B cell (primary cell): ENCODE measurements around the gene VANGL1.

ENCODE experiments used
- EZH2 ChIP-seq: IDR thresholded peaks from 2 replicates; pipeline ENCODE4 v1.6.1; 2012; ENCODE audit warnings: borderline replicate concordance, low read depth, mild to moderate bottlenecking, moderate library complexity, low read length; ENCODE audit not compliant: insufficient read depth, poor library complexity, severe bottlenecking
- TF ChIP-seq, protein P1 (sequence below): fragments of 200-600 bp; IDR thresholded peaks from one replicate; pipeline ENCODE4 v1.8.0; 2022; ENCODE audit warnings: antibody characterized with exemption, mild to moderate bottlenecking

DNA sequence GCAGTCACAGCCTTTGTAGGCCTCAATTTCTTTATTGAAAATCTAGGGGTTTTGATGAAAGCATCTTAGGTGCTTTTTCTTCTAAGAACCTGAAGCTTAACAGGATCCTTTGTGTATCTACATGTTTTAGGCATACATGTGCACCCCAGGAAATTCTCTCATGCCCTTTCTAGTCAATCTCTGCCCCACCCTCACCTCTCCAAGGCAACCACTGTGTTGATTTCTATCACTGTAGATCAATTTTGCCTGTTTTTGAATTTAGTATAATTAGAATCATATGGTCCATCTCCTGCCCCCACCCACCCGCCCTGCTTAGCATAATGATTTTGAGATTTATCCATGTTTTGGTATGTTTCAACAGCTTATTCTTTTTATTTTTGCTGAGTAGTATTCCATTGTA, 19.4 kb downstream of the VANGL1 start:
- TF ChIP-seq, protein P1, sequence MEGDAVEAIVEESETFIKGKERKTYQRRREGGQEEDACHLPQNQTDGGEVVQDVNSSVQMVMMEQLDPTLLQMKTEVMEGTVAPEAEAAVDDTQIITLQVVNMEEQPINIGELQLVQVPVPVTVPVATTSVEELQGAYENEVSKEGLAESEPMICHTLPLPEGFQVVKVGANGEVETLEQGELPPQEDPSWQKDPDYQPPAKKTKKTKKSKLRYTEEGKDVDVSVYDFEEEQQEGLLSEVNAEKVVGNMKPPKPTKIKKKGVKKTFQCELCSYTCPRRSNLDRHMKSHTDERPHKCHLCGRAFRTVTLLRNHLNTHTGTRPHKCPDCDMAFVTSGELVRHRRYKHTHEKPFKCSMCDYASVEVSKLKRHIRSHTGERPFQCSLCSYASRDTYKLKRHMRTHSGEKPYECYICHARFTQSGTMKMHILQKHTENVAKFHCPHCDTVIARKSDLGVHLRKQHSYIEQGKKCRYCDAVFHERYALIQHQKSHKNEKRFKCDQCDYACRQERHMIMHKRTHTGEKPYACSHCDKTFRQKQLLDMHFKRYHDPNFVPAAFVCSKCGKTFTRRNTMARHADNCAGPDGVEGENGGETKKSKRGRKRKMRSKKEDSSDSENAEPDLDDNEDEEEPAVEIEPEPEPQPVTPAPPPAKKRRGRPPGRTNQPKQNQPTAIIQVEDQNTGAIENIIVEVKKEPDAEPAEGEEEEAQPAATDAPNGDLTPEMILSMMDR: no peak
- TF ChIP-seq EZH2: no peak
